HUES64 (cell line): ENCODE data around the gene ADGRF3.
A peak's percentile ranks its signal among the peaks of the same experiment; 100 is the strongest.
"Not testable (repeated sequence)": the region's sequence is repeated elsewhere in the genome, so short reads cannot be mapped to it uniquely, and the experiment has no call there.

Experiments used
- H3K27ac ChIP-seq: 2 replicates; pipeline ENCODE4 v1.7.0; 2013; ENCODE audit warnings: low read depth, low read length, inconsistent platforms
- H3K27me3 ChIP-seq: 2 replicates; pipeline ENCODE4 v1.6.1; 2013; ENCODE audit warnings: mild to moderate bottlenecking, low read length; ENCODE audit not compliant: insufficient read depth
- H3K36me3 ChIP-seq: 2 replicates; pipeline ENCODE4 v1.6.1; 2013; ENCODE audit warnings: mild to moderate bottlenecking, low read length; ENCODE audit not compliant: insufficient read depth
- H3K4me1 ChIP-seq: 2 replicates; pipeline ENCODE4 v1.6.1; 2013; ENCODE audit warnings: mild to moderate bottlenecking, low read length, moderate library complexity; ENCODE audit not compliant: insufficient read depth
- H3K4me3 ChIP-seq: 2 replicates; pipeline ENCODE4 v1.5.1; 2013; ENCODE audit warnings: mild to moderate bottlenecking, low read length, moderate library complexity
- H3K9ac ChIP-seq: 2 replicates; pipeline ENCODE4 v1.6.1; 2013; ENCODE audit warnings: mild to moderate bottlenecking, low read depth, low read length
- H3K9me3 ChIP-seq: 2 replicates; pipeline ENCODE4 v1.6.1; 2013; ENCODE audit warnings: low read depth, low read length; ENCODE audit not compliant: insufficient read depth
- WGBS: fragments of 150-250, 120-280 bp; methylation state at CpG from one replicate; pipeline ENCODE4 v1.1.7; 2013; ENCODE audit warnings: missing lambda C conversion rate; 5-methylcytosine and 5-hydroxymethylcytosine counted together

Gene ADGRF3

DNA sequence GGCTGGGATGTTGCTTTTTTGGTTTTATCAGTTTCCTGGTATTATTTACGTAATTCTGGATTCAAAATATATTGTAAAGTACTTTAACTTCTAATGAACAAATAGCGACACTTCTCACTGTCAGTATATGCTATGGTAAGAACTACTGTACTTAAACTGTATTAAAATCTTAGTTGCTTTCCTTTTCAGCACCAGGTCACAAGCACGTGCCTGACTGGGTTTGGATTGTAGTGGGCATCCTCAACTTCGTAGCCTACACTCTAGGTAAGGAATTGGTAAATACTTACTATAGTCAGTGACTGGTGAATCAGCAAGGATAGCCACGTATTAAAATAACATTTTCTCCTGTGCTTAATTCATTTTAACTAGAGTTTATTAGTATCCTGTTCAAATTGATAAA lies 20.4 kb upstream of the ADGRF3 start:
- Histone ChIP-seq H3K27me3 (no peaks in the 10 kb centered on the region), H3K4me3 (no peak overlapping the region), H3K27ac (no peak overlapping the region), H3K9me3 (peaks cover 3% of the 10 kb centered on the region; the same call in 1 of the 2 replicates), H3K36me3 (peaks cover 56% of the 10 kb centered on the region), H3K9ac (no peak overlapping the region), H3K4me1 (no peaks in the 10 kb centered on the region)
- WGBS = 94% methylated on average over 3 of the region's 5 CpGs

DNA sequence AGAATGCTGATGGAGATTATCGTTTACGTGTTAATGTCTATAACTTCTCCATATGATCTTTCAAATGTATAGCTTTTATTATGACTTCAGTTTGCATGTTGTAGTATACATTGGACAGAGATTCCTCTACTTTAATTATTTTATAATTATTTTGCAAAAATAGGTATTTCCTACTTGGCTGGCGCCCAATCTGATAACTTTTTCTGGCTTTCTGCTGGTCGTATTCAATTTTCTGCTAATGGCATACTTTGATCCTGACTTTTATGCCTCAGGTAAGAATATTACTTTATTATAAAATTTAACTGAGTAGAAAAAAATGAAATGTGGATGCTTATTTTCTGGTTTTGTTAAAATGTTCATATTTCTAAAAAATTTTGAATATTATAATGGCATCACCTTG lies 18.1 kb upstream of the ADGRF3 start:
- H3K4me1 ChIP-seq = no peaks in the 10 kb centered on the region
- H3K9me3 ChIP-seq = no peaks in the 10 kb centered on the region
- H3K9ac ChIP-seq = no peak overlapping the region
- H3K36me3 ChIP-seq = peaks cover 52% of the 10 kb centered on the region
- no peak overlapping the region for H3K4me3 ChIP-seq
- H3K27me3 ChIP-seq = no peaks in the 10 kb centered on the region
- 100% methylated on average over 4 of the region's 4 CpGs for WGBS
- H3K27ac ChIP-seq = no peak overlapping the region

GRCh38 chr2:26363958-26364357 lies 17.4 kb upstream of the ADGRF3 start:
- H3K36me3 ChIP-seq = peaks cover 45% of the 10 kb centered on the region
- no peaks in the 10 kb centered on the region for H3K4me1 ChIP-seq
- no peak overlapping the region for H3K4me3 ChIP-seq
- WGBS = 73% methylated on average over 3 of the region's 3 CpGs
- no peaks in the 10 kb centered on the region for H3K27me3 ChIP-seq
- no peaks in the 10 kb centered on the region for H3K9me3 ChIP-seq
- no peak overlapping the region for H3K9ac ChIP-seq
- no peak overlapping the region for H3K27ac ChIP-seq

DNA sequence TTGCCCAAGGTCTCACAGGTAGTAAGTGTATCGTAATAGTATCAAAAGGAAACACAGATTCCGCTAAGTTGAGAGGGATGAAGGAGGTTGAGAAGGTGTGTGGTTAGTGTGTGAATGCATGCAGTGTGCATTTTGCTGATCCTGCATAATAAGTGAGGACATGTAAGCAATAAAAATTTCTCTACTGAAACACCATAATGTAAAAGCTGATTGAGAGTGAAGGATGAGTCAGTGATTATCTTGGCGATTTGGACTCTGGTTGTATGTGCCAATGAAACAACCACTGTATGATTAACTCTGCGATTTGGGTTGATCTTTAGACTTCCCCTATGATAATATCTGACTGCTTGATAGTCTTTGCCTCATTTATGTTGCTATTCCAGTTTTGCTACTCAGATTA lies 16.7 kb upstream of the ADGRF3 start:
- H3K36me3 ChIP-seq = peaks cover 39% of the 10 kb centered on the region
- 97% methylated on average over 4 of the region's 4 CpGs for WGBS
- H3K9me3 ChIP-seq = no peaks in the 10 kb centered on the region
- H3K27me3 ChIP-seq = no peaks in the 10 kb centered on the region
- H3K4me3 ChIP-seq = no peak overlapping the region
- no peak overlapping the region for H3K27ac ChIP-seq
- H3K9ac ChIP-seq = no peak overlapping the region
- H3K4me1 ChIP-seq = no peaks in the 10 kb centered on the region

- WGBS = 88% methylated on average over 3 of the region's 4 CpGs
- Histone ChIP-seq H3K9ac (no peak overlapping the region), H3K27ac (no peak overlapping the region), H3K4me3 (no peak overlapping the region), H3K4me1 (peaks cover 14% of the 10 kb centered on the region), H3K27me3 (no peaks in the 10 kb centered on the region), H3K9me3 (no peaks in the 10 kb centered on the region), H3K36me3 (peaks cover 16% of the 10 kb centered on the region; the same call in 1 of the 2 replicates)
Measured at GRCh38 chr2:26359886-26360473, 13.4 kb upstream of the ADGRF3 start.

DNA sequence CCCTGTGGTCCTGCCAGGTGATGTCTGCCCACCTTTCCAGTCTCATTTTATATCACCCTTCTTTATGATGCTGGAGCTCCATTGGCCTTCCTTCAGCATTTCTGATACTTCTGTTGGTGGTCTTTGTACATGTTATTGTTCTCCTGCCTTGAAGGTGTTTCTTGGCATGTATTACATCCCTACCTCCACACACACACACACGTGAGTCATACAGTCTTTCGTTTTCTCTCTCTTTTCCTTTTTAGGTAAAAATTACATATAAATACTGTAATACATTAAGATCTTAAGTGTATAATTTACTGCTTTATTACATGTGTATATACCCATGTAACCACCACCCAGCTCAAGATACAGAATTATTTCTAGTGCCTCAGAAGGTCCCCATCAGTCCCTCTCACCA lies 10.2 kb upstream of the ADGRF3 start:
- peaks cover 18% of the 10 kb centered on the region for H3K4me1 ChIP-seq
- no CpG with 5 or more reads among the region's 2 CpGs for WGBS

DNA sequence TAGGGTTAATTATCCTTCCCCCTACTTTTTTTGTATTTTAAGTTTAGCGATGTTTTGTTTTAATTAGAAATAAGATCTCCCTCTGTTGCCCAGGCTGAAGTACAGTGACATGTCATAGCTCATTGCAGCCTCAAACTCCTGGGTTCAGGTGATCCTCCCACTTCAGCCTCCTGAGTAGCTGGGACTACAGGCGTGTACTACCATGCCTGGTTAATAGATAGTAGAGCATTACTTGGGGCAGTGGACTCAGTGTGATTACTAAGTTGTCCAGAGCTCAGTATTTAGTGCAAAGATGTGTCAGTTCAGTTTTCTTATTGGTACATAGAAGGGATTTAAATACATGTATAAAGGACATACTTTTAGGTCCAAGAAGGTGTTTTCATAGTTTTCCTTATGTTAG lies 9.5 kb upstream of the ADGRF3 start:
- no peaks in the 10 kb centered on the region for H3K27me3 ChIP-seq
- H3K4me3 ChIP-seq = no peak overlapping the region
- peaks cover 18% of the 10 kb centered on the region for H3K4me1 ChIP-seq
- no peak overlapping the region for H3K27ac ChIP-seq
- 90% methylated on average over 2 of the region's 2 CpGs for WGBS
- no peak overlapping the region for H3K9ac ChIP-seq
- H3K36me3 ChIP-seq = peaks cover 9% of the 10 kb centered on the region; the same call in 1 of the 2 replicates
- no peaks in the 10 kb centered on the region for H3K9me3 ChIP-seq

More for the DNA sequence above, 10.2 kb upstream of the ADGRF3 start:
- no peak overlapping the region for H3K27ac ChIP-seq
- no peak overlapping the region for H3K9ac ChIP-seq
- no peaks in the 10 kb centered on the region for H3K27me3 ChIP-seq
- H3K4me3 ChIP-seq = no peak overlapping the region
- peaks cover 9% of the 10 kb centered on the region; the same call in 1 of the 2 replicates for H3K36me3 ChIP-seq
- no peaks in the 10 kb centered on the region for H3K9me3 ChIP-seq

DNA sequence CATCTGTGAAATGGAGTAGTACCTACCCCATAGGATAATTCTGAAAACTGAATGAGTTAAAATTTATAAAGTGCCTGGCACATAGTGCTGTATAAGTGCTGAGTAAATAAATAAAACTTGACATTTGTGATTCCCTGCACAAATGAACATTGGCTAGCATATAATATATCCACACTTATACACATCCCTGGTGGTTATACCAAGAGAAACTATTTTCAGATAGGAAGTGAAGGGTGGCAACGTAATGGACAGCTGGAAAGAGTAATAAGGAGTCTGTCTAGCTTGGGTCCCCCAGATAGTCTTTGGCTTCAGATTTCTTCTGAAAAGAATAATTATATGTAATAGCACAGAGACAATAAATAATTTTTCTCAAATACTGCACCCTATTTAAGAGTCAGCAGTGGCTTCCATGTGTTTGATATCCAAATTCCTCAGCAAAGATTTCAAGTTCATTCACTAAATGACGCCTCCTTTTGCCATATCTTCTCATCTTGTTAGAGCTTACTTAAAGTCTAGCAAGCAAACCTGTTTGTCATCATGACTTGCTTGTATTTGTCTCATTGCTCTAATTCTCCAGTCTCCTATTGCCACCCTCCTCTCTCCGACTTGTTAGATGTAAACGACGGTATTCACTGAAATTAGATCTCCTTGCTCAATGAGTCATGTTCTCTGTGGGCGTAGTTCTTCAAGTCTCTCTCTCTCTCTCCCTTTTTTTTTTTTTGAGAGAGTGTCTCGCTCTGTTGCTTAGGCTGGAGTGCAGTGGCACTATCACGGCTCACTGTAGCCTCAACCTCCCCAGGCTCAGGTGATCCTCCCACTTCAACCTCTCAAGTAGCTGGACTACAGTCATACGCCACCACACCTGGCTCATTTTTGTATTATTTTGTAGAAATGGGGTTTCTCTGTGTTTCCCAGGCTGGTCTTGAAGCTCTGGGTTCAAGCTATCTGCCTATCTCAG lies 8.7 kb upstream of the ADGRF3 start:
- peaks cover 12% of the 10 kb centered on the region; the same call in 1 of the 2 replicates for H3K36me3 ChIP-seq
- H3K4me3 ChIP-seq = 0 out of 2 replicates have a peak overlapping the region, but pooled peaks have one; percentile 2
- H3K4me1 ChIP-seq = peaks cover 18% of the 10 kb centered on the region
- no peaks in the 10 kb centered on the region for H3K27me3 ChIP-seq
- H3K9me3 ChIP-seq = no peaks in the 10 kb centered on the region
- peak overlapping the region; percentile 28; the same call in 1 of the 2 replicates for H3K9ac ChIP-seq
- 69% methylated on average over 9 of the region's 9 CpGs for WGBS
- H3K27ac ChIP-seq = no peak overlapping the region

GRCh38 chr2:26354469-26354868 lies 7.9 kb upstream of the ADGRF3 start:
- H3K27ac ChIP-seq, H3K9ac ChIP-seq, H3K27me3 ChIP-seq, H3K9me3 ChIP-seq, H3K4me3 ChIP-seq: not testable (repeated sequence)
- Histone ChIP-seq H3K36me3 (peaks cover 13% of the 10 kb centered on the region; the same call in 1 of the 2 replicates), H3K4me1 (peaks cover 18% of the 10 kb centered on the region)
- 97% methylated on average over 16 of the region's 16 CpGs for WGBS

DNA sequence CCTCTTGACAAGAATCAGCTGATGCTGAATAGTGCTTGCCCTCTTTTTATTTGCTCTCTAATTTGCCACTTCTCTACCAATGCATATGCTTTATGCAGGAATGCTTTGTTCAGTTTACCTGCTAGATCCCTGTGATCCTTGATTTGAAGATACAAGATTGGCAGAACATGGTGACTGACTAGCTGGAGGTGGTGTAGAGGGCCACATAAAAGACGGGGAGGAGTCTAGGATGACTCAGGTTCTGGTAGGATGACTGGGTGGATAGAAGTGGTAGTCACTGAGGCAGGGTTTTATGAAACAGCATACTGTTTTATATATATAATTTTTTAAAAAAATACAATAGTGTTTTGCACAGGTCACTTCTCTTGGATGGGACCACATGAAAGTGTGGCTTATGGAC lies 6.3 kb upstream of the ADGRF3 start:
- peaks cover 27% of the 10 kb centered on the region for H3K4me1 ChIP-seq
- H3K4me3 ChIP-seq = no peak overlapping the region
- no peak overlapping the region for H3K27ac ChIP-seq
- H3K27me3 ChIP-seq = no peaks in the 10 kb centered on the region
- H3K9me3 ChIP-seq = no peaks in the 10 kb centered on the region
- no peak overlapping the region for H3K9ac ChIP-seq
- H3K36me3 ChIP-seq = peaks cover 16% of the 10 kb centered on the region; the same call in 1 of the 2 replicates
- WGBS = 88% methylated on average over 1 of the region's 1 CpG

DNA sequence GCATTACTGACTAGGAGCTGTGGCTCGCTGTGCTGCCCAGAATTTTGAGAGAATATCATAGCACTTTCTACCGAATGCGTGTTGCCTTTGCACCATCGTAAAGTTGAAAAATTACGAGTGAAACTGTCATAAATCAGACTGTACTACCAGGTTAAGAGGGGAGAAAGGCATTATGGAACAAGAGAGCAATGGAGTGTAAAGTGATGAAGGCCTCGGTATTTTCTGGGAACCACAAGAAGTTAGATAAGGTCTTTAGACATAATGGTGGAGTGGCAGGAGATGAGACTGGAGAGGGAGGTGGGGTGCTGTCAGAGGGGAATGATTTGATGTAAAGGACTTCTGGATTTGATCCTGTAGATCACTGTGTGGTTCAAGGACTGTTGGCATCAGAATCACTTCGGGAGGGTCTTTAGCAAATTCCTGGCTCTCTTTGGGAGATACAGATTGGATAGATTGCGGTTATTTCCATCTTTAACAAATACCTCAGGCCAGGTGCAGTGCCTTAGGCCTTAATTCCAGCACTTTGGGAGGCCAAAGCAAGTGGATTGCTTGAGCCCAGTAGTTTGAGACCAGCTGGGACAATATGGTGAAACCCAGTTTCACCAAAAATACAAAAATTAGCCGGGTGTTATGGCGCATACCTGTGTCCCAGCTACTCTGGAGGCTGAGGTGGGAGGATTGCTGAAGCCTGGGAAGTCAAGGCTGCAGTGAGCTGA lies 4.9 kb upstream of the ADGRF3 start:
- H3K27ac ChIP-seq = no peak overlapping the region
- H3K4me3 ChIP-seq = no peak overlapping the region
- 95% methylated on average over 10 of the region's 10 CpGs for WGBS
- H3K9ac ChIP-seq = no peak overlapping the region
- no peaks in the 10 kb centered on the region for H3K9me3 ChIP-seq
- no peaks in the 10 kb centered on the region for H3K27me3 ChIP-seq
- H3K36me3 ChIP-seq = peaks cover 12% of the 10 kb centered on the region; the same call in 1 of the 2 replicates
- peaks cover 33% of the 10 kb centered on the region for H3K4me1 ChIP-seq
